GM11168 (cell line): ENCODE measurements around the gene SYT15.
"Not testable (repeated sequence)": the region's sequence is repeated elsewhere in the genome, so short reads cannot be mapped to it uniquely, and the experiment has no call there.

Experiments used
- in situ Hi-C: fragments of 300-500 bp; cut with MboI; formaldehyde crosslinking; loops from one replicate; pipeline ENCODE4 v1.12.0; 2022; ENCODE audit warnings: low sequenced_read_pairs; ENCODE audit not compliant: unreplicated experiment

SYT15 gene

GRCh38 chr10:46578474-46579178 lies at the start of gene SYT15:
Gene SYT15, plus strand, starts transcription at chr10:46579128. Its CDS starts 41 bp downstream, at chr10:46579169.
- in situ Hi-C loops, result not testable (repeated sequence)

- in situ Hi-C loops, result not testable (repeated sequence)
These were observed 49.2 kb upstream of the SYT15 start for GRCh38 chr10:46529742-46530141.

GRCh38 chr10:46530249-46531186 lies 48.4 kb upstream of the SYT15 start:
- in situ Hi-C loops, result no loop called here

- in situ Hi-C loops, result not testable (repeated sequence)
These were observed 46.7 kb upstream of the SYT15 start for GRCh38 chr10:46532256-46532655.

GRCh38 chr10:46534828-46535524 lies 44.0 kb upstream of the SYT15 start:
- in situ Hi-C loops, result no loop called here

- in situ Hi-C loops, result no loop called here
These were observed 42.8 kb upstream of the SYT15 start for GRCh38 chr10:46536171-46536570.

- in situ Hi-C loops, result no loop called here
These were observed 42.1 kb upstream of the SYT15 start for GRCh38 chr10:46536781-46537180.

- in situ Hi-C loops, result no loop called here
These were observed 41.6 kb upstream of the SYT15 start for GRCh38 chr10:46537309-46537708.

GRCh38 chr10:46538155-46538554 lies 40.8 kb upstream of the SYT15 start:
- in situ Hi-C loops, result no loop called here

GRCh38 chr10:46538717-46539426 lies 40.1 kb upstream of the SYT15 start:
- in situ Hi-C loops, result no loop called here

- in situ Hi-C loops, result no loop called here
These were observed 39.1 kb upstream of the SYT15 start for GRCh38 chr10:46539596-46540411.

GRCh38 chr10:46540412-46541016 lies 38.4 kb upstream of the SYT15 start:
- in situ Hi-C loops, result no loop called here

GRCh38 chr10:46541017-46541661 lies 37.8 kb upstream of the SYT15 start:
- in situ Hi-C loops, result no loop called here

- in situ Hi-C loops, result no loop called here
These were observed 37.0 kb upstream of the SYT15 start for GRCh38 chr10:46541735-46542566.

- in situ Hi-C loops, result no loop called here
These were observed 36.1 kb upstream of the SYT15 start for GRCh38 chr10:46542567-46543465.
